K562 (cell line): ENCODE results near the gene BLCAP. TPM values are rescaled to one million over a fixed set of nuclear protein-coding genes. Genes with fewer than 3 reads are reported as not detected.

ENCODE experiments used
- CHCHD3 ChIP-seq: fragments of 250-450 bp; sonication (Bioruptor Pico); IDR thresholded peaks from 2 replicates; pipeline ENCODE4 v2.1.2; 2022; ENCODE audit warnings: mild to moderate bottlenecking
- ETS1 ChIP-seq: conservative IDR thresholded peaks from 2 replicates; pipeline ENCODE4 v1.6.1; 2011; ENCODE audit warnings: low read depth, mild to moderate bottlenecking, low read length; ENCODE audit not compliant: control insufficient read depth
- EZH2 ChIP-seq: IDR thresholded peaks from 2 replicates; pipeline ENCODE4 v1.6.1; 2012; ENCODE audit warnings: low read depth, mild to moderate bottlenecking, inconsistent platforms, low read length, borderline replicate concordance
- IRF2 ChIP-seq: sonication (generic); formaldehyde crosslinking; IDR thresholded peaks from 2 replicates; pipeline ENCODE4 v1.8.1; 2022; ENCODE audit warnings: mild to moderate bottlenecking, missing genetic modification reagents
- MAFF ChIP-seq: IDR thresholded peaks from 2 replicates; pipeline ENCODE4 v1.6.1; 2012; ENCODE audit warnings: low read length, improper control_type of control experiment
- MCM2 ChIP-seq: fragments of 450-650 bp; IDR thresholded peaks from 2 replicates; pipeline ENCODE4 v1.6.1; 2017; ENCODE audit warnings: low read depth, mild to moderate bottlenecking
- MTA2 ChIP-seq: fragments of 450-650 bp; IDR thresholded peaks from 2 replicates; pipeline ENCODE4 v1.6.1; 2016; ENCODE audit warnings: low read depth
- MXI1 ChIP-seq: IDR thresholded peaks from 2 replicates; pipeline ENCODE4 v1.6.1; 2011; ENCODE audit warnings: low read depth, mild to moderate bottlenecking, improper control_type of control experiment, low read length
- PCBP2 ChIP-seq: fragments of 200-400 bp; formaldehyde crosslinking; IDR thresholded peaks from 2 replicates; pipeline ENCODE4 v1.6.1; 2018; ENCODE audit warnings: low read length, low read depth, mild to moderate bottlenecking, moderate library complexity; ENCODE audit not compliant: poor library complexity, severe bottlenecking
- PREB ChIP-seq: sonication (generic); formaldehyde crosslinking; IDR thresholded peaks from 2 replicates; pipeline ENCODE4 v1.8.1; 2023; ENCODE audit warnings: mild to moderate bottlenecking, missing genetic modification reagents
- PRPF4 ChIP-seq: fragments of 200-400 bp; formaldehyde crosslinking; IDR thresholded peaks from one replicate; pipeline ENCODE4 v1.6.1; 2017; ENCODE audit warnings: low read length, low read depth, mild to moderate bottlenecking; ENCODE audit not compliant: insufficient read depth, poor library complexity, severe bottlenecking
- RBM15 ChIP-seq: fragments of 200-400 bp; formaldehyde crosslinking; IDR thresholded peaks from 2 replicates; pipeline ENCODE4 v1.6.1; 2018; ENCODE audit warnings: mild to moderate bottlenecking, low read length, moderate library complexity; ENCODE audit not compliant: insufficient read depth
- RUNX1 ChIP-seq: sonication (generic); IDR thresholded peaks from 2 replicates; pipeline ENCODE4 v1.6.1; 2016; ENCODE audit warnings: antibody characterized with exemption, low read depth
- SMC3 ChIP-seq: conservative IDR thresholded peaks from 2 replicates; pipeline ENCODE4 v1.6.1; 2011; ENCODE audit warnings: low read depth, low read length, improper control_type of control experiment; ENCODE audit not compliant: insufficient read depth
- SOX6 ChIP-seq: fragments of 450-650 bp; IDR thresholded peaks from 2 replicates; pipeline ENCODE4 v1.6.1; 2014; ENCODE audit warnings: mild to moderate bottlenecking
- TAF1 ChIP-seq: IDR thresholded peaks from 2 replicates; pipeline ENCODE4 v1.6.1; 2011; ENCODE audit warnings: mild to moderate bottlenecking, low read length, moderate library complexity; ENCODE audit not compliant: insufficient read depth, control insufficient read depth, severe bottlenecking; ENCODE audit errors: extremely low read depth
- WHSC1 ChIP-seq: IDR thresholded peaks from one replicate; pipeline ENCODE4 v1.6.1; 2012; ENCODE audit warnings: low read length, control low read depth, inconsistent platforms
- ZBTB34 ChIP-seq: fragments of 250-450 bp; sonication (Bioruptor Pico); IDR thresholded peaks from 2 replicates; pipeline ENCODE4 v1.8.0; 2021; ENCODE audit warnings: mild to moderate bottlenecking, moderate library complexity
- ZMIZ1 ChIP-seq, 2 experiments: fragments of 150-350 bp in 1 of 2; IDR thresholded peaks; 2 replicates each; pipeline ENCODE4 v1.6.1; 2012 to 2016; ENCODE audit warnings: low read depth in 2 of 2, low read length in 2 of 2, mild to moderate bottlenecking in 1 of 2, moderate library complexity in 1 of 2
- polyA plus RNA-seq, 8 experiments: library from polyadenylated mRNA; depleted of rRNA in 4 of 8; stranded (reverse) in 5 of 8; unstranded in 3 of 8; fragments of >200 nt; fragmentation: Nextera tagmentation in 2 of 8; fragmentation: Illumina TruSeq in 1 of 8; extraction: Ambion mirVana in 2 of 8; extraction: Trizol in 1 of 8; gene quantifications; 2 replicates each; pipeline versions ENCODE4 v1.2.1 to v1.2.3, GENCODE V29; 2011 to 2014; ENCODE audit warnings: inconsistent platforms in 1 of 8, missing spikeins in 1 of 8
- total RNA-seq, 7 experiments: library from RNA; depleted of rRNA in 6 of 7; stranded (reverse); fragments of >200 nt in 6 of 7; fragmentation: Illumina TruSeq in 2 of 7; extraction: Trizol in 2 of 7; gene quantifications; 2 replicates each; pipeline versions ENCODE4 v1.2.1 to v1.2.3, GENCODE V29; 2011 to 2021; ENCODE audit warnings: low replicate concordance in 1 of 7
- TF ChIP-seq, protein P1 (sequence below): fragments of 450-650 bp; IDR thresholded peaks from 2 replicates; pipeline ENCODE4 v1.6.1; 2016

BLCAP gene
- total and polyA plus RNA-seq, 9 of the 15 experiments (the other 6 are each of a cell fraction or from before 2014, with no cell fraction given), result 16.9 to 41.5 (median 27.6) TPM

DNA sequence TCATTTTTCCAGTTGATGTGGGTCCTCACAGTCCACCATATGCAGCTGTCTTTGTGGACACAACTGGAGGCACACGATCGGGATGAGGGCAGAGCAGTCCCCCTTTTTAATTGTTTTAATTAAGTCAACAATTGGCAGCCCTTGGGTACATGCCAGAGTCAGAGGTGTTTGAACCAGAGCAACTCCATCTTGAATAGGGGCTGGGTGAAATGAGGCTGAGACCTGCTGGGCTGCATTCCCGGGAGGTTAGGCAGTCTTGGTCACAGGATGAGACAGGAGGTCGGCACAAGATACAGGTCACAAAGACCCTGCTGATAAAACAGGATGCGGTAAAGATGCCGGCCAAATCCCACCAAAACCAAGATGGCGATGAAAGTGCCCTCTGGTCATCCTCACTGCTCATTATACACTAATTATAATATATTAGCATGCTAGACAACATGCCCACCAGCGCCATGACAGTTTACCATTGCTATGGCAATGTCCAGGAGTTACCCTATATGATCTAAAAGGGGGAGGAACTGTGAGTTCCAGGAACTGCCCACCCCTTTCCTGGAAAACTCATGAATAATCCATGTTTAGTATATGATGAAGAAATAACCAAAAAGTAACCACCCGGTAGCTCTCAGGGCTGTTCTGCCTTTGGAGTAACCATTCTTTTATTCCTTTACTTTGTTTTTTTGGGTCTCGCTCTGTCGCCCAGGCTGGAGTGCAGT, 31.8 kb upstream of the BLCAP start (continued):
- TF ChIP-seq RBM15, result no peak
- TF ChIP-seq MAFF, result no peak
- TF ChIP-seq CHCHD3 (CRISPR knock-in tag), result no peak
- no peak for TF ChIP-seq IRF2 (CRISPR knock-in tag)
- no peak for TF ChIP-seq RUNX1
- TF ChIP-seq EZH2, result no peak
- TF ChIP-seq TAF1, result no peak
- TF ChIP-seq ETS1, result no peak
- TF ChIP-seq MCM2, result no peak
- TF ChIP-seq SMC3, result no peak
- TF ChIP-seq MXI1, result no peak
- no peak for TF ChIP-seq SOX6
- no peak for TF ChIP-seq PRPF4
- no peak for TF ChIP-seq MTA2
- no peak for TF ChIP-seq ZBTB34 (CRISPR knock-in tag)
- TF ChIP-seq PREB (CRISPR knock-in tag), result no peak
- TF ChIP-seq ZMIZ1 (IDR thresholded peaks at IDR 0.05; ENCODE audit: low read depth in 2 of 2, low read length in 2 of 2), result no peak
- no peak for TF ChIP-seq PCBP2
- TF ChIP-seq, protein P1, sequence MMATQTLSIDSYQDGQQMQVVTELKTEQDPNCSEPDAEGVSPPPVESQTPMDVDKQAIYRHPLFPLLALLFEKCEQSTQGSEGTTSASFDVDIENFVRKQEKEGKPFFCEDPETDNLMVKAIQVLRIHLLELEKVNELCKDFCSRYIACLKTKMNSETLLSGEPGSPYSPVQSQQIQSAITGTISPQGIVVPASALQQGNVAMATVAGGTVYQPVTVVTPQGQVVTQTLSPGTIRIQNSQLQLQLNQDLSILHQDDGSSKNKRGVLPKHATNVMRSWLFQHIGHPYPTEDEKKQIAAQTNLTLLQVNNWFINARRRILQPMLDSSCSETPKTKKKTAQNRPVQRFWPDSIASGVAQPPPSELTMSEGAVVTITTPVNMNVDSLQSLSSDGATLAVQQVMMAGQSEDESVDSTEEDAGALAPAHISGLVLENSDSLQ, result no peak
- no peak for TF ChIP-seq WHSC1
